Breast epithelium (tissue), 4 donors: ENCODE results near the gene SIAH1. TPM values are rescaled to one million over a fixed set of nuclear protein-coding genes. Genes with fewer than 3 reads are reported as not detected.

ENCODE experiments used
- DNase-seq, 2 donors: peaks; one replicate each; pipeline ENCODE4 v3.0.0-alpha.2; 2019; ENCODE audit warnings: low spot score in 2 of 2
- H3K27ac ChIP-seq, 2 donors: fragments of 200-600 bp; sonication (generic) in 1 of 2; one replicate each; pipeline ENCODE4 v1.5.1; 2016 to 2019; ENCODE audit warnings: mild to moderate bottlenecking in 1 of 2
- H3K27me3 ChIP-seq, 2 donors: fragments of 200-600 bp; sonication (generic) in 1 of 2; one replicate each; pipeline versions ENCODE4 v1.5.1 to v1.6.0; 2017 to 2019; ENCODE audit warnings: control low read depth in 1 of 2, mild to moderate bottlenecking in 1 of 2
- H3K36me3 ChIP-seq: fragments of 200-600 bp; one replicate; pipeline ENCODE4 v1.5.1; 2019
- H3K4me1 ChIP-seq, 2 donors: fragments of 200-600 bp; sonication (generic); one replicate each; pipeline ENCODE4 v1.5.1; 2016 to 2019; ENCODE audit warnings: control low read depth in 1 of 2
- H3K4me3 ChIP-seq, 3 donors: fragments of 200-600 bp; sonication (generic); 1 replicate in 2 of 3; 2 replicates in 1 of 3; pipeline ENCODE4 v1.5.1; 2016 to 2019; ENCODE audit warnings: mild to moderate bottlenecking in 3 of 3, moderate library complexity in 2 of 3
- H3K9me3 ChIP-seq, 2 donors: fragments of 200-600 bp; sonication (generic) in 1 of 2; one replicate each; pipeline ENCODE4 v1.5.1; 2016 to 2019; ENCODE audit warnings: control low read depth in 1 of 2
- POLR2A ChIP-seq: fragments of 450-650 bp; IDR thresholded peaks from one replicate; pipeline ENCODE4 v1.6.1; 2016; ENCODE audit warnings: antibody characterized with exemption, mild to moderate bottlenecking, moderate library complexity
- POLR2AphosphoS5 ChIP-seq, 3 donors: sonication (generic); formaldehyde crosslinking; IDR thresholded peaks; one replicate each; pipeline ENCODE4 v1.6.1; 2017; ENCODE audit warnings: antibody characterized with exemption in 3 of 3
- intact Hi-C: fragments of 100-400 bp; cut with DNase I; formaldehyde crosslinking; loops from one replicate; pipeline ENCODE4 v1.15.1; 2023; ENCODE audit warnings: low total_unique reads
- total RNA-seq, 3 donors: library from RNA; depleted of rRNA; stranded (reverse); fragments of >200 nt; gene quantifications; one replicate each; pipeline ENCODE4 v1.1.0, GENCODE V29; 2016
- TF ChIP-seq, protein P1 (sequence below), 3 donors: fragments of 450-650 bp; IDR thresholded peaks; one replicate each; pipeline ENCODE4 v1.5.1; 2016 to 2017; ENCODE audit warnings: antibody characterized with exemption in 3 of 3, mild to moderate bottlenecking in 3 of 3, moderate library complexity in 3 of 3

The SIAH1 gene
- total RNA-seq, 3 donors from 2014 or later, result 36.2 to 45.2 (median 44.2) TPM

DNA sequence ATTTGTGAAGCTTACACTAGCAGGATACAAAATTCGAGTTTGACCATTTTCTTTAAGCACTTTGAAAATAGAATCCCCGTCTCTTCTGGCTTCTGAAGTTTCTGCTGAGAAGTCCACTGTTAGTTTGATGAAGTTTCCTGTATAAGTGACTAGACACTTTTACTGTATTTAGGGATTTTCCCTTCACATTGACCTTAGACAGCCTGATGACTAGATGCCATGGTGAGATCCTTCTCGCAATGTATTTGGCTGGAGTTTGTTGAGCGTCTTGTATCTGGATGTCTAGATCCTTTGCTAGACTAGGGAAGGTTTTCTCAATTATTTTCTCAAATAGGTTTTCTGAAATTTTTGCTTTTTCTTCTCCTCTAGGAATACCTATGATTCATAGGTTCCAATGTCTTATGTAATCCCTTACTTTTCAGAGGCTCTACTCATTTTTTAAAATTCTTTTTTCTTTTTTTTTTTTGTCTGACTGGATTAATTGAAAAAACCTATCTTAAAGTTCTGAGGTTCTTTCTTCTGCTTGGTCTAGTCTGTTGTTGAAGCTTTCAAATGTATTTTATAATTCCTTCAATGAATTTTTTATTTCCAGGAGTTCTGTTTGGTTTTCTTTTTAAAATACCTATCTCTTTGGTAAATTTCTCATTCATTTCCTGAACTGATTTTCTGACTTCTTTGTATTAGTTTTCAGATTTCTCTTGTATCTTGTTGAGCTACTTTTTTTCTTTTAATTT lies 74.1 kb downstream of the SIAH1 start:
- TF ChIP-seq, protein P1, sequence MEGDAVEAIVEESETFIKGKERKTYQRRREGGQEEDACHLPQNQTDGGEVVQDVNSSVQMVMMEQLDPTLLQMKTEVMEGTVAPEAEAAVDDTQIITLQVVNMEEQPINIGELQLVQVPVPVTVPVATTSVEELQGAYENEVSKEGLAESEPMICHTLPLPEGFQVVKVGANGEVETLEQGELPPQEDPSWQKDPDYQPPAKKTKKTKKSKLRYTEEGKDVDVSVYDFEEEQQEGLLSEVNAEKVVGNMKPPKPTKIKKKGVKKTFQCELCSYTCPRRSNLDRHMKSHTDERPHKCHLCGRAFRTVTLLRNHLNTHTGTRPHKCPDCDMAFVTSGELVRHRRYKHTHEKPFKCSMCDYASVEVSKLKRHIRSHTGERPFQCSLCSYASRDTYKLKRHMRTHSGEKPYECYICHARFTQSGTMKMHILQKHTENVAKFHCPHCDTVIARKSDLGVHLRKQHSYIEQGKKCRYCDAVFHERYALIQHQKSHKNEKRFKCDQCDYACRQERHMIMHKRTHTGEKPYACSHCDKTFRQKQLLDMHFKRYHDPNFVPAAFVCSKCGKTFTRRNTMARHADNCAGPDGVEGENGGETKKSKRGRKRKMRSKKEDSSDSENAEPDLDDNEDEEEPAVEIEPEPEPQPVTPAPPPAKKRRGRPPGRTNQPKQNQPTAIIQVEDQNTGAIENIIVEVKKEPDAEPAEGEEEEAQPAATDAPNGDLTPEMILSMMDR (IDR thresholded peaks at IDR 0.05), result no peak
- TF ChIP-seq POLR2A (no peak), POLR2AphosphoS5 (IDR thresholded peaks at IDR 0.05) (no peak)
- Histone ChIP-seq H3K9me3 (peaks cover 17 to 39% of the 10 kb centered on the region in 2 donors), H3K36me3 (peaks cover 5% of the 10 kb centered on the region), H3K27me3 (no peaks in the 10 kb centered on the region), H3K4me3 (no peak overlapping the region), H3K4me1 (no peaks in the 10 kb centered on the region), H3K27ac (no peak overlapping the region)
- intact Hi-C loops, result no loop called here
- DNase-seq, result no peak

Other genes with a start within 250 kb of the SIAH1 start
- gene ABCC12, start 229.4 kb downstream of the SIAH1 start, total RNA-seq, result 1 to 10 TPM in 1 of 3 donors, under 1 TPM in 1, not detected in 1; 0.15 to 1.6 TPM
- 100 to 1,000 TPM in 1 of 3 donors, 10 to 100 TPM in 2; 66.6 to 106 (median 98.9) TPM for gene LONP2, start 141.1 kb downstream of the SIAH1 start, total RNA-seq
- gene ABCC11, start 137.9 kb downstream of the SIAH1 start, total RNA-seq, result 10 to 100 TPM in 1 of 3 donors, 1 to 10 TPM in 1, under 1 TPM in 1; 0.32 to 31.8 (median 5.4) TPM
- 10 to 100 TPM; 24.3 to 43.8 (median 36.4) TPM for gene N4BP1, start 224.8 kb upstream of the SIAH1 start, total RNA-seq